OCI-LY3 (cell line): Measurements from ENCODE around the gene BRME1.

ENCODE experiments used
- EZH2phosphoT487 ChIP-seq: fragments of 200-600 bp; shearing (Covaris generic); IDR thresholded peaks from 2 replicates; pipeline ENCODE4 v1.6.1; 2018; ENCODE audit warnings: antibody characterized with exemption, mixed run types, low read depth
- TF ChIP-seq, protein P1 (sequence below): fragments of 200-600, 300-600 bp; sonication (generic); IDR thresholded peaks from 2 replicates; pipeline ENCODE4 v1.5.1; 2014; ENCODE audit warnings: antibody characterized with exemption, low read length, low read depth

- TF ChIP-seq, protein P1, sequence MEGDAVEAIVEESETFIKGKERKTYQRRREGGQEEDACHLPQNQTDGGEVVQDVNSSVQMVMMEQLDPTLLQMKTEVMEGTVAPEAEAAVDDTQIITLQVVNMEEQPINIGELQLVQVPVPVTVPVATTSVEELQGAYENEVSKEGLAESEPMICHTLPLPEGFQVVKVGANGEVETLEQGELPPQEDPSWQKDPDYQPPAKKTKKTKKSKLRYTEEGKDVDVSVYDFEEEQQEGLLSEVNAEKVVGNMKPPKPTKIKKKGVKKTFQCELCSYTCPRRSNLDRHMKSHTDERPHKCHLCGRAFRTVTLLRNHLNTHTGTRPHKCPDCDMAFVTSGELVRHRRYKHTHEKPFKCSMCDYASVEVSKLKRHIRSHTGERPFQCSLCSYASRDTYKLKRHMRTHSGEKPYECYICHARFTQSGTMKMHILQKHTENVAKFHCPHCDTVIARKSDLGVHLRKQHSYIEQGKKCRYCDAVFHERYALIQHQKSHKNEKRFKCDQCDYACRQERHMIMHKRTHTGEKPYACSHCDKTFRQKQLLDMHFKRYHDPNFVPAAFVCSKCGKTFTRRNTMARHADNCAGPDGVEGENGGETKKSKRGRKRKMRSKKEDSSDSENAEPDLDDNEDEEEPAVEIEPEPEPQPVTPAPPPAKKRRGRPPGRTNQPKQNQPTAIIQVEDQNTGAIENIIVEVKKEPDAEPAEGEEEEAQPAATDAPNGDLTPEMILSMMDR = no peak
- TF ChIP-seq EZH2phosphoT487 = no peak
These were observed 20.0 kb downstream of the BRME1 start for GRCh38 chr19:13885826-13886365.
